ENCODE measurements around the gene STARD7. TPM values are rescaled to one million over a fixed set of nuclear protein-coding genes. Genes with fewer than 3 reads are reported as not detected.
A peak's percentile ranks its signal among the peaks of the same experiment; 100 is the strongest.

STARD7 gene
- total RNA-seq, 2 donors from 2014 or later: 202 to 225 TPM

DNA sequence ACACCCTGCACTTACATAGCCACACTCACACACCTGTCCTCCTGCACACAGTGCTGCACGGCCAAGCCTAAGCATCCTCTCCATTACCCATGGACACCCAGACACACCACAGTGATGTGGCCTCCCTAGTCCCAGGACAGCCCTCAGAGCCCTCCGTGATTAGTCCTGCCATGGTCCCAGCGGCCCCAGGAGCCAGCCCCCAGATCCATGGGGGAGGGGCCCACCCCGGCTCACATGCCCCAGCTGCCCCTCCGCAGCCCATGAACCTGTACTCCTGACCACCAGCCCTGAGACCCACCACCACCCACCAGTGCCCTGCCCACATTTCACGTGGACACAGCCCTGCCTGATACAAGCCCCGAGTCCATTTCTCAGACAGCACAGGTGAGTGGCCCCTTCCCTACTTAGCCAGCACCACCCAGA, 55.3 kb downstream of the STARD7 start:
- ATAC-seq (replicated peaks in 1 of 2) (no peak), DNase-seq (no peak)
- H3K9me3 Mint-ChIP-seq: no peaks in the 10 kb centered on the region

GRCh38 chr2:96152304-96153161, 56.1 kb downstream of the STARD7 start:
- Mint-ChIP-seq H3K9me3 (no peaks in the 10 kb centered on the region), H3K27ac (no peak overlapping the region), H3K4me1 (ENCODE audit: low read depth) (peaks cover 97% of the 10 kb centered on the region), H3K27me3 (ENCODE audit: low read depth) (no peaks in the 10 kb centered on the region), H3K4me3 (no peak overlapping the region), H3K36me3 (ENCODE audit: insufficient read depth in 2 of 2) (no peaks in the 10 kb centered on the region)
- DNase-seq (no peak), ATAC-seq (replicated peaks in 1 of 2) (no peak)

More for the DNA sequence above, 55.3 kb downstream of the STARD7 start:
- H3K4me1 Mint-ChIP-seq (ENCODE audit: low read depth): peaks cover 97% of the 10 kb centered on the region
- H3K4me3 Mint-ChIP-seq: no peak overlapping the region
- no peak overlapping the region for H3K27ac Mint-ChIP-seq
- no peaks in the 10 kb centered on the region for H3K36me3 Mint-ChIP-seq (ENCODE audit: insufficient read depth in 2 of 2)
- no peaks in the 10 kb centered on the region for H3K27me3 Mint-ChIP-seq (ENCODE audit: low read depth)

DNA sequence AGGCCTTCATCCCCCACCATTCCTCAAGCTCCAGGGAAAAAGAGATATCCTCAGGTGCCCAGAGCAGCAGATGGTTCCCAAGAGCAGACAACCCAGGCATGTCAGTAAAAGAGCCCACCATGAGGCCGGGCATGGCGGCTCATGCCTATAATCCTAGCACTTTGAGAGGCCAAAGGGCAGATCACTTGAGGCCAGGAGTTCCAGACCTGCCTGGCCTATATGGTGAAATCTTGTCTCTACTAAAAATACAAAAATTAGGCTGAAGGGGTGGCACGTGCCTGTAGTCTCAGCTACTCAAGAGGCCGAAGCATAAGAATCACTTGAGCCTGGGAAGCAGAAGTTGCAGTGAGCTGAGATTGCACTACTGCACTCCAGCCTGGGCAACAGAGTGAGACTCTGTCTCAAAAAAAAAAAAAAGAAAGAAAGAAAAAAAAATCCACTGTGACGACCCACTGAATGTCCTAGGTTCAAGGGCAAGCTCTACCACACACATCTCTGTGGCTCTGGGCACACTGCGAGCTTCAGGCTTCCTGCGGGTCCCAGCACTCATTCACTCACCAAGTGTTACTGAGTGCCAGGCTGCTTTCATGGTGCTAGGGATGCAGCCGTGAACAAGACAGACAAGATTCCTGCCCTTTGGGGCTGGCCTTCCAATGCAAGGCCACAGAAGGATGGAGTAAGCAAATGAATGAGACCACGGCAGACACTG, 56.9 kb downstream of the STARD7 start:
- DNase-seq (no peak), ATAC-seq (replicated peaks in 1 of 2) (no peak)
- H3K4me1 Mint-ChIP-seq (ENCODE audit: low read depth): peaks cover 97% of the 10 kb centered on the region
- H3K36me3 Mint-ChIP-seq (ENCODE audit: insufficient read depth in 2 of 2): no peaks in the 10 kb centered on the region
- no peaks in the 10 kb centered on the region for H3K27me3 Mint-ChIP-seq (ENCODE audit: low read depth)
- no peak overlapping the region for H3K4me3 Mint-ChIP-seq
- H3K27ac Mint-ChIP-seq: peak overlapping the region; percentile 3
- no peaks in the 10 kb centered on the region for H3K9me3 Mint-ChIP-seq

- Mint-ChIP-seq H3K4me1 (ENCODE audit: low read depth) (peaks cover 96% of the 10 kb centered on the region), H3K4me3 (no peak overlapping the region), H3K36me3 (ENCODE audit: insufficient read depth in 2 of 2) (no peaks in the 10 kb centered on the region), H3K27me3 (ENCODE audit: low read depth) (no peaks in the 10 kb centered on the region), H3K9me3 (no peaks in the 10 kb centered on the region), H3K27ac (peak overlapping the region; percentile 3)
- no peak for ATAC-seq (replicated peaks in 1 of 2)
- no peak for DNase-seq
Measured at GRCh38 chr2:96150791-96151594, 57.6 kb downstream of the STARD7 start.

- no peak for DNase-seq
- H3K9me3 Mint-ChIP-seq: no peaks in the 10 kb centered on the region
- H3K27me3 Mint-ChIP-seq (ENCODE audit: low read depth): no peaks in the 10 kb centered on the region
Measured at GRCh38 chr2:96150007-96150640, 58.5 kb downstream of the STARD7 start.

GRCh38 chr2:96148410-96149217, 60.0 kb downstream of the STARD7 start:
- H3K4me1 Mint-ChIP-seq (ENCODE audit: low read depth): peaks cover 81% of the 10 kb centered on the region
- H3K9me3 Mint-ChIP-seq: no peaks in the 10 kb centered on the region
- ATAC-seq (replicated peaks in 1 of 2) (peak; percentile 57 to 67), DNase-seq (peak; percentile 97 to 98)
- H3K27me3 Mint-ChIP-seq (ENCODE audit: low read depth): no peaks in the 10 kb centered on the region
- H3K27ac Mint-ChIP-seq: peak overlapping the region; percentile 95
- peak overlapping the region; percentile 76 to 94 for H3K4me3 Mint-ChIP-seq
- peaks cover 8 to 10% of the 10 kb centered on the region in 2 donors for H3K36me3 Mint-ChIP-seq (ENCODE audit: insufficient read depth in 2 of 2)

More at GRCh38 chr2:96150007-96150640, 58.5 kb downstream of the STARD7 start:
- Mint-ChIP-seq H3K4me1 (ENCODE audit: low read depth) (peaks cover 92% of the 10 kb centered on the region), H3K27ac (no peak overlapping the region), H3K4me3 (no peak overlapping the region), H3K36me3 (ENCODE audit: insufficient read depth in 2 of 2) (no peaks in the 10 kb centered on the region)
- no peak for ATAC-seq (replicated peaks in 1 of 2)

GRCh38 chr2:96147593-96148201, 60.9 kb downstream of the STARD7 start:
- Mint-ChIP-seq H3K4me1 (ENCODE audit: low read depth) (peaks cover 73% of the 10 kb centered on the region), H3K36me3 (ENCODE audit: insufficient read depth in 2 of 2) (peaks cover 13 to 15% of the 10 kb centered on the region in 2 donors), H3K9me3 (no peaks in the 10 kb centered on the region), H3K4me3 (peak overlapping the region; percentile 76 to 94), H3K27me3 (ENCODE audit: low read depth) (no peaks in the 10 kb centered on the region), H3K27ac (peak overlapping the region; percentile 95)
- ATAC-seq (replicated peaks in 1 of 2) (no peak), DNase-seq (peak; percentile 51 to 55)

DNA sequence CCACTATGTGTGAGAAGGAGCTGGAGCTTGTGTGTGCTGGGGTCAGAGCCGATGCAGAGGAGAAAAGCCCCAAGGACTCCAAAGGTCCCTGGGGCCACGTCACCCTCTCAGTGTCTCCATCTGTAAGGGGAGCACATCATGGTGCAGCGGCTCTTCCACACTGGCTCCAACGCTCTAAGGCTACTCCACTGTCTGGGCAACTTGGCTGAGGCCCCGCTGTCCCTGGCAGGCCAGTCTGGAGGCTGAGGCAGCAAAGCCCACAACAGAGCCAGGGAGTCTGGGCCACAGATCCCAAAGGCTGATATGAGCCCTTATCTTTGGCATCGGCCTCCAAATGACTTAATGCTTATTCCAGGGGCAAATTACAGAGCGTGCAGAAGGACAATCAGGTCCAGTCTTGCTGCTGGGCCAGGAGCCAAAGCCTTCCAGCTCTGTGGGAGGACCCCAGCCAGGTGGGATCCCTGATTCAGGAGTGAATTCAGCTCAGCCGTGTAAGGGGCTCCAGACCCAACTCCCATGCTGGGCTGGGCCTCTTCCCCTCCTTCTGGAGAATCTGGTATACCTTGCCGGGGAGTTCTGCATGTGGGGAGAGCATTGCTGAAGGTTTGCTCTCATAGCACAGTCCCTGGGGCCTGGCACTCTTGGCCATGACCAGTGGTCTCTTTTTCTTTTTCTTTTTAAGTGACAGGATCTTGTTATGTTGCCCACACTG, 61.6 kb downstream of the STARD7 start:
- DNase-seq (peak in 1 of 2 donors; percentile 53), ATAC-seq (replicated peaks in 1 of 2) (no peak)
- no peaks in the 10 kb centered on the region for H3K9me3 Mint-ChIP-seq
- no peaks in the 10 kb centered on the region for H3K27me3 Mint-ChIP-seq (ENCODE audit: low read depth)
- peaks cover 73% of the 10 kb centered on the region for H3K4me1 Mint-ChIP-seq (ENCODE audit: low read depth)
- H3K36me3 Mint-ChIP-seq (ENCODE audit: insufficient read depth in 2 of 2): peaks cover 17 to 18% of the 10 kb centered on the region in 2 donors
- H3K4me3 Mint-ChIP-seq: peak overlapping the region; percentile 76 to 94
- H3K27ac Mint-ChIP-seq: peak overlapping the region; percentile 95

DNA sequence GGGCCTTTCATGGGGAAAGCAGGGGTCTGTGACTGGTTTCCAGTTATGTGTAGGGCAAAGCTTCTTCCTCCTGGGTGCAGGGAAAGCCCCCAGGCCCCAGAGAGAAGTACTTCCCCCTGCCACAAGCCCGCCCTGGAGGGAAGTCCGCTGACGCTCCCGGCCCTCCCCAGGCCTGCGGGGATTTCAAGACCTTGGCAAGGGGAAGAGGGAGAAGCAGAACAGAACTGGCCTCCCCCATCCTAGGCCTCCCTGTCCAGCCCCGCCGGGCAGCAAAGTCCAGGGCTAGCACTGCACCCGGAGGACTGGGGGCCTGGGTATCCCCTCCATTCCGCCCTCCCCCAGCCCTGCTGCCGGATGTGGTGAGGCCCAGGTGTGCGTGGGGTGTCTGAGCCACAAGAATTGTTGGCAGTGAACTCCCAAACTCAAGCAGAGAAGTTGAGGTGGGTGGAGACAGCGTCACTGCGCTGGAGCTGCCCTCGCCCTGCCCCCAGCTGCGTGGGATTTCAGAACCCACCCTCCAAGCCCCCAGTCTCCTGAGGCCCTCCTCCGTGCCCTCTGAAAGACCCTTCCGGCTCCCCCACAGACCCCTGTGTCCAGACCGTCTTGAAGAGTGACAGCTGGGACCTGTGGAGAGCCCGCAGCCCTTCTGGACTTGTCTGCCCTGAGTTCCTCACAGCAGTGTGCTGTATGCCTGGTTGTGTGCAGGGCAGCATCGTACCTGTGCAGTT, 62.3 kb downstream of the STARD7 start:
- DNase-seq (peak; percentile 91 to 94), ATAC-seq (replicated peaks in 1 of 2) (peak; percentile 34 to 37)
- Mint-ChIP-seq H3K27me3 (ENCODE audit: low read depth) (no peaks in the 10 kb centered on the region), H3K4me1 (ENCODE audit: low read depth) (peaks cover 73% of the 10 kb centered on the region), H3K4me3 (peak overlapping the region; percentile 76 to 94), H3K27ac (peak overlapping the region; percentile 94), H3K36me3 (ENCODE audit: insufficient read depth in 2 of 2) (peaks cover 18 to 19% of the 10 kb centered on the region in 2 donors), H3K9me3 (no peaks in the 10 kb centered on the region)

GRCh38 chr2:96145848-96146152, 62.8 kb downstream of the STARD7 start:
- H3K9me3 Mint-ChIP-seq: no peaks in the 10 kb centered on the region
- peaks cover 18 to 19% of the 10 kb centered on the region in 2 donors for H3K36me3 Mint-ChIP-seq (ENCODE audit: insufficient read depth in 2 of 2)
- H3K4me1 Mint-ChIP-seq (ENCODE audit: low read depth): peaks cover 73% of the 10 kb centered on the region
- peak overlapping the region; percentile 76 to 94 for H3K4me3 Mint-ChIP-seq
- H3K27ac Mint-ChIP-seq: peak overlapping the region; percentile 94
- ATAC-seq (replicated peaks in 1 of 2): no peak
- no peaks in the 10 kb centered on the region for H3K27me3 Mint-ChIP-seq (ENCODE audit: low read depth)
- DNase-seq: no peak

Measured in activated T-cell treated with anti-CD3 and anti-CD28 coated beads, Interleukin-2, amount 50 U/mL, for 72 hours (primary cell).